K562 (cell line): ENCODE measurements around the gene MXRA7. TPM values are rescaled to one million over a fixed set of nuclear protein-coding genes. Genes with fewer than 3 reads are reported as not detected.

ENCODE experiments used
- AFF1 ChIP-seq, 2 experiments: fragments of 450-650 bp; IDR thresholded peaks; 2 replicates each; pipeline ENCODE4 v1.6.1; 2018; ENCODE audit warnings: mild to moderate bottlenecking in 2 of 2, low read depth in 1 of 2; ENCODE audit not compliant: partially characterized antibody in 2 of 2
- ARHGAP35 ChIP-seq: fragments of 450-650 bp; IDR thresholded peaks from 2 replicates; pipeline ENCODE4 v1.6.1; 2018; ENCODE audit not compliant: partially characterized antibody
- ARID2 ChIP-seq: fragments of 450-650 bp; IDR thresholded peaks from 2 replicates; pipeline ENCODE4 v1.6.1; 2017; ENCODE audit warnings: antibody characterized with exemption, mild to moderate bottlenecking
- CTBP1 ChIP-seq: fragments of 450-650 bp; IDR thresholded peaks from 2 replicates; pipeline ENCODE4 v1.6.1; 2016; ENCODE audit warnings: borderline replicate concordance
- HMG20B ChIP-seq: fragments of 250-450 bp; sonication (Bioruptor Pico); IDR thresholded peaks from 2 replicates; pipeline ENCODE4 v1.5.0; 2021; ENCODE audit warnings: mild to moderate bottlenecking
- HOXB6 ChIP-seq: fragments of 250-450 bp; sonication (Bioruptor Pico); IDR thresholded peaks from 2 replicates; pipeline ENCODE4 v1.5.1; 2022; ENCODE audit warnings: mild to moderate bottlenecking, borderline replicate concordance
- MCM7 ChIP-seq, 2 experiments: fragments of 450-650 bp; IDR thresholded peaks; 2 replicates each; pipeline ENCODE4 v1.6.1; 2016 to 2018
- PREB ChIP-seq: sonication (generic); formaldehyde crosslinking; IDR thresholded peaks from 2 replicates; pipeline ENCODE4 v1.8.1; 2023; ENCODE audit warnings: mild to moderate bottlenecking, missing genetic modification reagents
- RBBP5 ChIP-seq: fragments of 200-600 bp; sonication (generic); IDR thresholded peaks from 2 replicates; pipeline ENCODE4 v1.6.1; 2012; ENCODE audit warnings: borderline replicate concordance, mild to moderate bottlenecking, low read length, control low read depth, inconsistent platforms; ENCODE audit not compliant: insufficient read depth, poor library complexity, severe bottlenecking
- ZNF253 ChIP-seq: fragments of 250-450 bp; sonication (Bioruptor Pico); conservative IDR thresholded peaks from 2 replicates; pipeline ENCODE4 v1.6.1; 2021; ENCODE audit warnings: mild to moderate bottlenecking
- ZNF384 ChIP-seq: IDR thresholded peaks from 2 replicates; pipeline ENCODE4 v1.6.1; 2012; ENCODE audit warnings: low read depth, low read length, improper control_type of control experiment
- polyA plus RNA-seq, 8 experiments: library from polyadenylated mRNA; depleted of rRNA in 4 of 8; stranded (reverse) in 5 of 8; unstranded in 3 of 8; fragments of >200 nt; fragmentation: Nextera tagmentation in 2 of 8; fragmentation: Illumina TruSeq in 1 of 8; extraction: Ambion mirVana in 2 of 8; extraction: Trizol in 1 of 8; gene quantifications; 2 replicates each; pipeline versions ENCODE4 v1.2.1 to v1.2.3, GENCODE V29; 2011 to 2014; ENCODE audit warnings: inconsistent platforms in 1 of 8, missing spikeins in 1 of 8
- total RNA-seq, 7 experiments: library from RNA; depleted of rRNA in 6 of 7; stranded (reverse); fragments of >200 nt in 6 of 7; fragmentation: Illumina TruSeq in 2 of 7; extraction: Trizol in 2 of 7; gene quantifications; 2 replicates each; pipeline versions ENCODE4 v1.2.1 to v1.2.3, GENCODE V29; 2011 to 2021; ENCODE audit warnings: low replicate concordance in 1 of 7
- TF ChIP-seq, protein P1 (sequence below): fragments of 250-450 bp; sonication (Bioruptor Pico); IDR thresholded peaks from 2 replicates; pipeline ENCODE4 v1.8.0; 2022; ENCODE audit warnings: moderate library complexity, mild to moderate bottlenecking, inconsistent platforms
- TF ChIP-seq, protein P2 (sequence below): fragments of 450-650 bp; formaldehyde crosslinking; IDR thresholded peaks from 2 replicates; pipeline ENCODE4 v1.4.0; 2020; ENCODE audit warnings: mild to moderate bottlenecking, moderate library complexity
- TF ChIP-seq, protein P3 (sequence below): sonication (generic); formaldehyde crosslinking; IDR thresholded peaks from 2 replicates; pipeline ENCODE4 v1.4.0; 2020; ENCODE audit warnings: mild to moderate bottlenecking, missing genetic modification reagents
- TF ChIP-seq, protein P4 (sequence below), 2 experiments: fragments of 250-450 bp in 1 of 2; fragments of 450-650 bp in 1 of 2; sonication (Bioruptor Pico) in 1 of 2; IDR thresholded peaks; 2 replicates each; pipeline versions ENCODE4 v1.6.1 to v1.8.0; 2016 to 2021; ENCODE audit warnings: mild to moderate bottlenecking in 2 of 2, moderate library complexity in 2 of 2, missing compliant biosample characterization in 1 of 2, missing genetic modification characterization in 1 of 2

MXRA7 gene
- total and polyA plus RNA-seq, 9 of the 15 experiments (the other 6 are each of a cell fraction or from before 2014, with no cell fraction given) = 2.6 to 38.4 (median 14.3) TPM

DNA sequence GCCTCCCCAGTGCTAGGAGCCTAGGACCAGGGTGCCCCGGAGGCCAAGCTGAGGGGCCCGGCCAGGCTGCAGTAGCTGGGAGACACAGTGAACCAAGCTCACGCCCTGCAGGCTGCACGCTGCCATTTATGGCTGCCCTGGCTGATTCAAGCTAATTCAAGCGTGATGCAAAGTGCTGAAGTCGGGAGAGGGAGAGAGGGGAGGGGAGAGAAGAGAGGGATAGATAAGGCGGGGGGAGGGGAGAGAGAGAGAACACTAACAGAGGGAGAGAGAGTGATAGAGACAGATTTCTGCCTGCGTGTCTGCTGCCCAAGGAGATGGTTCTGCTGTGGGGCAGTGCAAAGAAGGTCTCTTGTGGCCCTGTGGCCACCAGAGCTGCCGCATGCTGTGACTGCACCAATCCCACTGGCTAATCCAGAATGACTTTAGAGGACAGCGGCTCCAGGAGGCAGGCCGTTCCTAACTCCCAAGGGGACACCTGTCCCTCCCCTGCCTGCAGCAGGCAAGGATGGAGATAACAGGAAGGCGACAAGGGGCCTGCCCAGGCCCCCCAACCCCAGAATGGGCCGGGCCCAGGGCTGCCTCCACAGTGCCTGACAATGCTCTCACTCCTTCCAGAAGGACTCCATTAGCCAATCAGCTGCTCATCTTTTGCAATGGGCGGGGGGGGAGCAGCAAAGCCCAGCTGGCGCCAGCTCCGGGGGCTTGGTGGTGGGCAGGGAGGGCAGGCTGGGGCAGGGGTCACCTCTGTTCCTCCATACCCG is 12.9 kb downstream of the MXRA7 start (continued):
- TF ChIP-seq, protein P1, sequence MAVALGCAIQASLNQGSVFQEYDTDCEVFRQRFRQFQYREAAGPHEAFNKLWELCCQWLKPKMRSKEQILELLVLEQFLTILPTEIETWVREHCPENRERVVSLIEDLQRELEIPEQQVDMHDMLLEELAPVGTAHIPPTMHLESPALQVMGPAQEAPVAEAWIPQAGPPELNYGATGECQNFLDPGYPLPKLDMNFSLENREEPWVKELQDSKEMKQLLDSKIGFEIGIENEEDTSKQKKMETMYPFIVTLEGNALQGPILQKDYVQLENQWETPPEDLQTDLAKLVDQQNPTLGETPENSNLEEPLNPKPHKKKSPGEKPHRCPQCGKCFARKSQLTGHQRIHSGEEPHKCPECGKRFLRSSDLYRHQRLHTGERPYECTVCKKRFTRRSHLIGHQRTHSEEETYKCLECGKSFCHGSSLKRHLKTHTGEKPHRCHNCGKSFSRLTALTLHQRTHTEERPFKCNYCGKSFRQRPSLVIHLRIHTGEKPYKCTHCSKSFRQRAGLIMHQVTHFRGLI (CRISPR knock-in tag) = no peak
- no peak for TF ChIP-seq ZNF253
- TF ChIP-seq AFF1 (IDR thresholded peaks at IDR 0.05; ENCODE audit: low read depth in 1 of 2, partially characterized antibody in 2 of 2) = peak; percentile 65 to 93
- TF ChIP-seq PREB (CRISPR knock-in tag) = no peak
- TF ChIP-seq, protein P2, sequence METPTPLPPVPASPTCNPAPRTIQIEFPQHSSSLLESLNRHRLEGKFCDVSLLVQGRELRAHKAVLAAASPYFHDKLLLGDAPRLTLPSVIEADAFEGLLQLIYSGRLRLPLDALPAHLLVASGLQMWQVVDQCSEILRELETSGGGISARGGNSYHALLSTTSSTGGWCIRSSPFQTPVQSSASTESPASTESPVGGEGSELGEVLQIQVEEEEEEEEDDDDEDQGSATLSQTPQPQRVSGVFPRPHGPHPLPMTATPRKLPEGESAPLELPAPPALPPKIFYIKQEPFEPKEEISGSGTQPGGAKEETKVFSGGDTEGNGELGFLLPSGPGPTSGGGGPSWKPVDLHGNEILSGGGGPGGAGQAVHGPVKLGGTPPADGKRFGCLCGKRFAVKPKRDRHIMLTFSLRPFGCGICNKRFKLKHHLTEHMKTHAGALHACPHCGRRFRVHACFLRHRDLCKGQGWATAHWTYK = peak; percentile 19; the same call in 1 of the 2 replicates
- TF ChIP-seq HOXB6 (CRISPR knock-in tag) = no peak
- TF ChIP-seq RBBP5 = no peak
- TF ChIP-seq CTBP1 = peak; percentile 77; the same call in 1 of the 2 replicates
- TF ChIP-seq, protein P3, sequence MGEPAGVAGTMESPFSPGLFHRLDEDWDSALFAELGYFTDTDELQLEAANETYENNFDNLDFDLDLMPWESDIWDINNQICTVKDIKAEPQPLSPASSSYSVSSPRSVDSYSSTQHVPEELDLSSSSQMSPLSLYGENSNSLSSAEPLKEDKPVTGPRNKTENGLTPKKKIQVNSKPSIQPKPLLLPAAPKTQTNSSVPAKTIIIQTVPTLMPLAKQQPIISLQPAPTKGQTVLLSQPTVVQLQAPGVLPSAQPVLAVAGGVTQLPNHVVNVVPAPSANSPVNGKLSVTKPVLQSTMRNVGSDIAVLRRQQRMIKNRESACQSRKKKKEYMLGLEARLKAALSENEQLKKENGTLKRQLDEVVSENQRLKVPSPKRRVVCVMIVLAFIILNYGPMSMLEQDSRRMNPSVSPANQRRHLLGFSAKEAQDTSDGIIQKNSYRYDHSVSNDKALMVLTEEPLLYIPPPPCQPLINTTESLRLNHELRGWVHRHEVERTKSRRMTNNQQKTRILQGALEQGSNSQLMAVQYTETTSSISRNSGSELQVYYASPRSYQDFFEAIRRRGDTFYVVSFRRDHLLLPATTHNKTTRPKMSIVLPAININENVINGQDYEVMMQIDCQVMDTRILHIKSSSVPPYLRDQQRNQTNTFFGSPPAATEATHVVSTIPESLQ = no peak
- no peak for TF ChIP-seq ZNF384
- no peak for TF ChIP-seq ARHGAP35
- TF ChIP-seq MCM7 (IDR thresholded peaks at IDR 0.05) = no peak
- TF ChIP-seq, protein P4, sequence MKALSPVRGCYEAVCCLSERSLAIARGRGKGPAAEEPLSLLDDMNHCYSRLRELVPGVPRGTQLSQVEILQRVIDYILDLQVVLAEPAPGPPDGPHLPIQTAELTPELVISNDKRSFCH (CRISPR knock-in tag; IDR thresholded peaks at IDR 0.05) = no peak
- TF ChIP-seq, protein P4 (tag; IDR thresholded peaks at IDR 0.05) = no peak
- no peak for TF ChIP-seq ARID2
- no peak for TF ChIP-seq HMG20B
